ACHN (cell line): ENCODE measurements around the gene TMEM250.

Experiments
- DNase-seq: peaks from one replicate; pipeline ENCODE4 v3.0.0-alpha.2; 2015
- in situ Hi-C: cut with HindIII; loops from 2 replicates; pipeline ENCODE4 v1.10.0; 2017; ENCODE audit warnings: low sequenced_read_pairs, low pct_ligation_motif_present, low pct_unique_long_range_greater_than_20kb

The TMEM250 gene

GRCh38 chr9:136149337-136149736 is 30.7 kb upstream of the TMEM250 start:
- no peak for DNase-seq
- in situ Hi-C loops, result no loop called here

DNA sequence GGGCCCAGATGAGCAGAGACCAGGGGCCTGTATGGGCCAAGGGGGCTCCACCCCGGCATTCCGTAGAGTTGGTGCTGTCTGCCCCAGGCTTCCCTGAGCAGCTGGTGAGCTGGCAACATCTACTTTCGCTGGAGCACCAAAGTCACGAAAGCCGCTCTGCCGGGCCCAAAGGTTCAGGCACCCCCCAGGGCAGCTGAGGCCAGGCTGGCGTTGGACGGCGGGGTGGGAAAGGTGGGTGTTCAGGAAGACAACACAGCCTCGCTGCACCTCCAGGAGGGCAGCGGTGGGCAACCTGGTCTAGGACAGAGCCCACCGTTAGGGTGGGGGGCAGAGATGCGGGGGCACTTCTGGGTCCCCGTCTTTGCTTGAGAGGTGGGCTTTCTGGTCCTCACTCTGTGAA is 30.1 kb upstream of the TMEM250 start:
- in situ Hi-C loops, result no loop called here
- DNase-seq, result no peak

- no peak for DNase-seq
- in situ Hi-C loops, result no loop called here
Observed at GRCh38 chr9:136147890-136148714, 29.4 kb upstream of the TMEM250 start.

- in situ Hi-C loops, result no loop called here
- DNase-seq, result no peak
Observed at GRCh38 chr9:136147038-136147889, 28.6 kb upstream of the TMEM250 start.

DNA sequence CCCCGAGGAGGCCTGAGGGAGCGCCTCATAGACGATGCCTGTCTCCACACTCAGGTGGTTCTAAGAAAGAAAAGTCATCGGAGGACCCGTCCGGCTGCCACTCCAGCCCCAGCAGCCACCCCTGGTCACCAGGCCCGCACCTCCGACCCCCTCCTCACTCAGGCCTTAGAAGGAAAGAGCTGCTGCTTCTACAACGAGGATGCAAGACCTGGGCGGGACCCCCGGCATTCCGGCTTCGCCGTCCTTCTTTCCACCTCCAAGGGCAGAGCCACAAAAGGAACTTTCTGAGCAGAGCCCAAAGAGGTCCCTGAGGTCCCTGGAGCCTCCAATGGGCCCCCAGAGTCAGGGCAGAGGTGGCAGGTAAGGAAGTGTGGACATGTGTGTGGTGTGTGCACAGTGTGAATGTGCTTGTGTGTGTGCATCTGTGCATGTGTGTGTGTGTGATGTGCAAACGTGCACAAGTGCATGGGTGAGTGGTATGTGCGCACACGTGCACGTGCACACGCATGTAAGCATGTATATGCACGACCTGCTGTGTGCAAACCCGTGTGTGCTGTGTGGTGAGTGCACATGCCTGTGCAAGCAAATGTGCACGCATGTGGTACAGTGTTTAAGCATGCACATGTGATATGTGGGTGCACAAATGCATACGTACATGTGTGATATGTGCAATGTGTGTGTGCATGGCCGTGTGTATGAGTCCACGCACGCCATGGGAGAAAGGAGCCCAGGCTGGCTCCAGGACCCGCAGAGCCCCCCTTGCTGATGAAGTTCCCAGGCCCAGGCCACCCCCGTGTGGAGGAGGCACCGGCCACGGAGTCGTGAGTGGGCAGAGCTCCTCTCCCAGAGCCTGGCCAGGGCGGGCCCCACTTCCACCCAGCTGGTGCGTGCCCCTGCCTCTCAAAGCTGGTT is 27.7 kb upstream of the TMEM250 start:
- in situ Hi-C loops, result no loop called here
- DNase-seq, result no peak

DNA sequence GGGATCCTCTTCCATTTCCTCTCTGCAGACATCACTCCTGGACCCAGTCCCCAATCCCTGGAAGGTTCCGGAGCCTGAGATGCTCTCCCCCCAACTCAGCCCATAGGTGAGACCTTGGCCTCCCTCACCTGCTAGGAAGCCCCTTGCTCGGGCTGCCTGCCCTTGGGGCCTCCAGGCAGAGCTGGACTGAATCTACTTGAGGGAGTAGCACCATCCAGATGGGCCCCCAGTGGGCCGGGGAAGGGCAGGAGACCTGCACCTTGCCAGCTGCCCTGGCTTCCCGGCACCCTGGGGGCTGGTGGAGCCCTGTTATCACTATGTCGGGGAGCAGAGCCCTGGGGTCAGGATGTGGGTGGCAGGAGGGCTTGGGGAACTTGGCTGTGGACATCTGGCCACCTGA is 26.9 kb upstream of the TMEM250 start:
- in situ Hi-C loops, result no loop called here
- DNase-seq, result no peak

- DNase-seq, result no peak
- in situ Hi-C loops, result no loop called here
Observed at GRCh38 chr9:136144450-136144849, 25.8 kb upstream of the TMEM250 start.

- DNase-seq, result peak; percentile 41
Observed at GRCh38 chr9:136143215-136144001, 24.7 kb upstream of the TMEM250 start.

DNA sequence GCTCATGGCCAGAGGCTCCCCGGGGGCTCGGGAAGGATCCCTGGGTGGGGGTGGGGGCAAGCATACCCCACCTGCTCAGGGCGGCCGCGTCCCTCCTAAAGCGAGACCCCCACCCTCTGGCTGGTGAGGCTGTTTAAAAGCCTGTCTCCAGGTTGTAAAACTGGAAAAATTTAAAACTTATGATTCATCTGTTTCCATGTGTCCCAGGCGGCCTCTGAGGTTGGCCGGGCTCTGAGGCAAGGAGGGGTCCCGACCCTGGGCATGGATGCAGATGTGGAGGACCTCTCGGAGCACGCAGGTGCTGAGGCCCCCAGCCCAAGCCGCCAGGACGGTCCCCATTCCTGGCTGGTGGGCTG is 24.2 kb upstream of the TMEM250 start:
- DNase-seq, result no peak
- in situ Hi-C loops, result no loop called here

More at GRCh38 chr9:136143215-136144001, 24.7 kb upstream of the TMEM250 start:
- in situ Hi-C loops, result no loop called here

- in situ Hi-C loops, result no loop called here
- no peak for DNase-seq
Observed at GRCh38 chr9:136142414-136142796, 23.7 kb upstream of the TMEM250 start.

DNA sequence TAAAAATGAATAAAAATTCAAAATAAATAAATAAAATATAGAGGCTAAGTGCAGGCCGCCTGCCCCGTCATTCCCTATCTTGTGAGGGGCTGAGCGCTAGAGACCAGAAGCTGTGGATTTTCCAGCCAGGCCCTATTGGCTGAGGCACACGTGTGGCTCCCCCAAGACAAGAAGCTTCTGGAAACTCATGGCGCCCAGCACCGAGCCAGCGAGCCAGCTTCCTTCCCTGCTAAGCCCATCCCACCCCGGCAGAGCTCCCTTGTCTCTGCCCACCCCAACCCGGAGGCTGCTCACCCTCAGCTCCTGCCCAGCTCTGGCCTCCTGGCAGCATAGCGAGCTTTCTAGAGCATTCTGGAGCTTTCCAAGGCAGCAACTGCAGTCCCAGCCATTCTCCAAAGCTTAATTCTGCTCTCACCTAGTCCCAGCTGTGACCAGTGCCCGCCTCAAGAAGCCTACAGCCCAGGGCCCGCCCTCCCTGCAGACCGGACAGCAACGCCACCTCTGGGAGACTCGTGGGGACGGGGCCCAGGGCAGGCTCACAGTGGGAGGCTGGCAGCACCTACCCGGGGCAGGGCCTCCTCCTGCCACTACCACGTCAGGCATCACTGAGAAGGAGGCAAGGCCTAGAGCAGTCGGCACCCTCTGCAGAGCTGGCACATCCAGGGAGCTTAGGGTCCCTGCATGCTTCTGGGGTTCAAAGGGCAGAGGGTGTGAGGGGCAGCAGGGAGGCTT is 23.2 kb upstream of the TMEM250 start:
- no peak for DNase-seq
- in situ Hi-C loops, result no loop called here

DNA sequence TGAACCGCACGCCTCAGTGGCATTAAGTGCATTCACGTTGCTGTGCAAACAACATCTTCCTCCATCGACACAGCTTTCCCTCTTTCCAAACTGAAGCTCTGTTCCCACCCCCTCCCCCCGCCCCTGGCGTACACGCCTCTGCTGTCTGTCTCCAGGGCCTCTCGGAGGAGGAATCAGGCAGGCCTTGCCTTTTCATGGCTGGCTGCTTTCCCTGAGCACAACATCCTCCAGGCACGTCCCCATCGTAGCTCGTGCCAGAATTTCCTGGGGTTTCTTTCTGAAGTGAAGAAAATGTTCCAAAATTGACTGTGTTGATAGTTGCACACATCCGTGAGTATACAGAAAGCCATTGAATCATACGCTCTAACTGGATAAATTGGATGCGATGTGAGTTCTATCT is 22.3 kb upstream of the TMEM250 start:
- in situ Hi-C loops, result no loop called here
- no peak for DNase-seq

- DNase-seq, result no peak
- in situ Hi-C loops, result no loop called here
Observed at GRCh38 chr9:136140046-136140445, 21.4 kb upstream of the TMEM250 start.

- peak; percentile 41 for DNase-seq
- in situ Hi-C loops, result no loop called here
Observed at GRCh38 chr9:136138566-136138965, 19.9 kb upstream of the TMEM250 start.

DNA sequence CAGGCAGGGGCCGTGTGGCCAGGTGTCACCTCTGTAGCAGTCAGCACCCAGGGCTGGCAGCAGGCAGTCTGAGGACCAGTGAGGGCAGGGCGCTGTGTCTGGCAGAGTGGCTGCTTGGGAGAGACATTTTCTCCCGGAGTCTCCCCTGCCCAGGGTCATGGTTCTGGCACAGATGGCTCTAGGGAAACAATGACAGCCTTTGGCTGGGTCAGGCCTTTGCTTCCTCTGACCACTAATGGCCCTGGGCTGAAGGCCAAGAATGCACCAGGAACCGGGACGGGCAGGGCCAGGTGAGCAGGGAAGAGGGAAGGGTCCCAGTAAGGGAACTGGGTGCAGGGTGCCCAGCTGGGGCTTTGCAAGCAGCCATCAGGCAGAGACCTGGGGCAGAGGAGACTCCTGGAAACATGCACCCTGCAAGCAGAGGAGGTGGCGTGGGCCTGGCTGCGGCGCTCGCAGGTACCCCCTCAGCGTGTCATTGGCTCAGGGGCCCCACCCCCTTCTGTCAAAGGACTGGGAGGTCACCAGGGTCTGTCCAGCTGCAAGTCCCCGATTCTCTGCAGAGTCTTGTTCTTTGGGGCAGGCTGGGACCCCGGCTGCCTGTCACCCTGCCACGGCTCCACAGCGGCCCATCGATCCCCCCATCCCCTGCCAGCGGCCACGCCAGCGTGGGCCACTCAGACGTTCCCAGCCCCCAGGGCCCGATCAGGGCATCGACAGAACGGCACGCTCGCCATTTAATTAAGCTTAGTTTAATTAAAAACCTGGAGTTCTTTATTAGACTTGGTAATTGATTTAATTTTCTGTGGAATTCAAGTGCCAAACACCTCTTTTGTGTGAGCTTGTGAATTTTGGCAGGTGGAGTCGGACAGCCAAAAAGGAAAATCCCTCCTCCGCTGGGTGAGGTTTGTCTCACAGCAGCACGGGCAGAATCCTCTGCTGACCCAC is 18.9 kb upstream of the TMEM250 start:
- in situ Hi-C loops, result no loop called here
- no peak for DNase-seq

- in situ Hi-C loops, result no loop called here
- no peak for DNase-seq
Observed at GRCh38 chr9:136136127-136136925, 17.7 kb upstream of the TMEM250 start.
